ENCODE results near the gene TTC34. TPM values are rescaled to one million over a fixed set of nuclear protein-coding genes. Genes with fewer than 3 reads are reported as not detected.

The TTC34 gene
- total and polyA plus RNA-seq, 8 donors, result 0.18 to 0.99 (median 0.44) TPM

- TF ChIP-seq CTCF (IDR thresholded peaks at IDR 0.05), result no peak
- WGBS, 2 donors, result 68% methylated on average over 3 of the region's 3 CpGs
- intact Hi-C loops (cut with DNase I), result no loop called here
- H3K27ac ChIP-seq, result no peak overlapping the region
- no peaks in the 10 kb centered on the region for H3K4me1 ChIP-seq
- DNase-seq (no peak), ATAC-seq (no peak), FAIRE-seq (no peak)
- H3K36me3 ChIP-seq, result no peaks in the 10 kb centered on the region
- H3K4me3 ChIP-seq, result no peak overlapping the region
- no peaks in the 10 kb centered on the region for H3K9me3 ChIP-seq
- no peaks in the 10 kb centered on the region for H3K27me3 ChIP-seq
These were observed 203.1 kb downstream of the TTC34 start for GRCh38 chr1:2598329-2598931.

GRCh38 chr1:2597441-2598328 is 203.8 kb downstream of the TTC34 start:
- Histone ChIP-seq H3K9me3 (no peaks in the 10 kb centered on the region), H3K27me3 (no peaks in the 10 kb centered on the region), H3K4me1 (no peaks in the 10 kb centered on the region), H3K36me3 (no peaks in the 10 kb centered on the region), H3K4me3 (no peak overlapping the region), H3K27ac (no peak overlapping the region)
- intact Hi-C loops (cut with DNase I), result no loop called here
- no peak for TF ChIP-seq CTCF (IDR thresholded peaks at IDR 0.05)
- DNase-seq (peak in 2 of 6 donors; percentile 10 to 49), ATAC-seq (no peak), FAIRE-seq (no peak)
- 65 to 72% methylated on average over 34 of the region's 34 CpGs for WGBS, 2 donors

GRCh38 chr1:2596530-2597333 is 204.8 kb downstream of the TTC34 start:
- Histone ChIP-seq H3K4me3 (no peak overlapping the region), H3K36me3 (no peaks in the 10 kb centered on the region), H3K4me1 (no peaks in the 10 kb centered on the region), H3K27ac (no peak overlapping the region), H3K9me3 (no peaks in the 10 kb centered on the region), H3K27me3 (no peaks in the 10 kb centered on the region)
- TF ChIP-seq CTCF (IDR thresholded peaks at IDR 0.05), result no peak
- FAIRE-seq, result no peak
- intact Hi-C loops (cut with DNase I), result no loop called here
- 80 to 89% methylated on average over 24 to 28 of the region's 28 CpGs for WGBS, 2 donors
- peak in 2 of 6 donors; percentile 8 to 43 for DNase-seq
- no peak for ATAC-seq

- intact Hi-C loops (cut with DNase I), result no loop called here
- Histone ChIP-seq H3K27ac (no peak overlapping the region), H3K9me3 (no peaks in the 10 kb centered on the region), H3K27me3 (no peaks in the 10 kb centered on the region), H3K4me3 (no peak overlapping the region), H3K36me3 (no peaks in the 10 kb centered on the region), H3K4me1 (no peaks in the 10 kb centered on the region)
- WGBS, 2 donors, result 69 to 82% methylated on average over 31 of the region's 31 CpGs
- TF ChIP-seq CTCF (IDR thresholded peaks at IDR 0.05), result no peak
- no peak for FAIRE-seq
- ATAC-seq, result no peak
- peak in 2 of 6 donors; percentile 14 to 72 for DNase-seq
These were observed 205.5 kb downstream of the TTC34 start for GRCh38 chr1:2595812-2596529.

Measured in pancreas (tissue), 10 donors.